ENCODE data around the gene PPM1J.
A peak's percentile ranks its signal among the peaks of the same experiment; 100 is the strongest.

- TF ChIP-seq, protein P1, sequence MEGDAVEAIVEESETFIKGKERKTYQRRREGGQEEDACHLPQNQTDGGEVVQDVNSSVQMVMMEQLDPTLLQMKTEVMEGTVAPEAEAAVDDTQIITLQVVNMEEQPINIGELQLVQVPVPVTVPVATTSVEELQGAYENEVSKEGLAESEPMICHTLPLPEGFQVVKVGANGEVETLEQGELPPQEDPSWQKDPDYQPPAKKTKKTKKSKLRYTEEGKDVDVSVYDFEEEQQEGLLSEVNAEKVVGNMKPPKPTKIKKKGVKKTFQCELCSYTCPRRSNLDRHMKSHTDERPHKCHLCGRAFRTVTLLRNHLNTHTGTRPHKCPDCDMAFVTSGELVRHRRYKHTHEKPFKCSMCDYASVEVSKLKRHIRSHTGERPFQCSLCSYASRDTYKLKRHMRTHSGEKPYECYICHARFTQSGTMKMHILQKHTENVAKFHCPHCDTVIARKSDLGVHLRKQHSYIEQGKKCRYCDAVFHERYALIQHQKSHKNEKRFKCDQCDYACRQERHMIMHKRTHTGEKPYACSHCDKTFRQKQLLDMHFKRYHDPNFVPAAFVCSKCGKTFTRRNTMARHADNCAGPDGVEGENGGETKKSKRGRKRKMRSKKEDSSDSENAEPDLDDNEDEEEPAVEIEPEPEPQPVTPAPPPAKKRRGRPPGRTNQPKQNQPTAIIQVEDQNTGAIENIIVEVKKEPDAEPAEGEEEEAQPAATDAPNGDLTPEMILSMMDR (IDR thresholded peaks at IDR 0.05 in 8 of 11, conservative IDR thresholded peaks at IDR 0.05 in 3 of 11) = no peak
- TF ChIP-seq POLR2A (IDR thresholded peaks at IDR 0.05) = no peak
- TF ChIP-seq POLR2AphosphoS5 (IDR thresholded peaks at IDR 0.05) = peak in 1 of 3 donors; percentile 61
Measured at GRCh38 chr1:112698366-112699310, 16.5 kb downstream of the PPM1J start.

All from spleen (tissue), 7 donors.